Activated naive CD8-positive, alpha-beta T cell (primary cell): Measurements from ENCODE around the gene MUL1.
A peak's percentile ranks its signal among the peaks of the same experiment; 100 is the strongest.

Experiments used
- H3K27ac Mint-ChIP-seq: one replicate; pipeline ENCODE4 v1.8.0; 2021; ENCODE audit warnings: mixed read lengths
- H3K27me3 Mint-ChIP-seq: one replicate; pipeline ENCODE4 v1.8.0; 2021; ENCODE audit warnings: mixed read lengths
- H3K36me3 Mint-ChIP-seq: one replicate; pipeline ENCODE4 v1.8.0; 2021; ENCODE audit warnings: mixed read lengths
- H3K4me1 Mint-ChIP-seq: one replicate; pipeline ENCODE4 v1.8.0; 2021; ENCODE audit warnings: low read depth, mixed read lengths
- H3K4me3 Mint-ChIP-seq: one replicate; pipeline ENCODE4 v1.8.0; 2021; ENCODE audit warnings: mild to moderate bottlenecking, mixed read lengths
- H3K9me3 Mint-ChIP-seq: one replicate; pipeline ENCODE4 v1.8.0; 2021; ENCODE audit warnings: low read depth, mixed read lengths

Gene MUL1

DNA sequence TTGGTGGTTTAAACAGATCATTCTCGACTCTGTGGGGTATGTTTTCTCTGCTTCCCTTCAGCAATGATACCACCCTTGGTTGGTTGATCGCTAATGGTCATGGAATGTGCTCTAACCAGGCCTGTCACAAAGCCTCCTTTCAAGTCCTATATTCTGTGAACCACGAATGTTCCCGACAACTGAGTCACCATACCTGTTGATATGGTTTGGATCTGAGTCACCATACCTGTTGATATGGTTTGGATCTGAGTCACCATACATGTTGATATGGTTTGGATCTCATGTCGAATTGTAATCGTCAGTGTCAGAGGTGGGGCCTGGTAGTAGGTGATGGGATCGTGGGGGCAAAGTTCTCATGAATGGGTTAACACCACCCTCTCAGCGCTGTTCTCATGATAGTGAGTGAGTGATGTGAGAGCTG is 11.7 kb downstream of the MUL1 start:
- Mint-ChIP-seq H3K9me3 (no peaks in the 10 kb centered on the region), H3K4me1 (peaks cover 15% of the 10 kb centered on the region), H3K4me3 (no peak overlapping the region), H3K27ac (peak overlapping the region; percentile 69), H3K27me3 (no peaks in the 10 kb centered on the region), H3K36me3 (no peaks in the 10 kb centered on the region)

DNA sequence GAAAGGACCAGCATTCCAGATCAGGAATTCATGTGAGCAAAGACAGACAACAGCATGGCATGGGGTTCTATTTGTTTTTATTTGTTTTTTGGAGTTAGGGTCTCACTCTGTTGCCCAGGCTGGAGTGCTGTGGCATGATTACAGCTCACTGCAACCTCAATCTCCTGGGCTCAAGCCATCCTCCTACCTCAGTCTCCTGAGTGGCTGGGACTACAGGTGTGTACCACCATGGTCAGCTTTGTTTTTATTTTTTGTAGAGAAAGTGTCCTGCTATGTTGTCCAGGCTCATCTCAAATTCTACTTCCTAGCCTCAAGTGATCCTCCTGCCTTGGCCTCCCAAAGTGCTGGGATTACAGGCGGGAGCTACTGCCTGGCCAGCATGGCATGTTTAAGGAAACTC is 12.3 kb downstream of the MUL1 start:
- Mint-ChIP-seq H3K27ac (peak overlapping the region; percentile 69), H3K4me1 (peaks cover 15% of the 10 kb centered on the region), H3K27me3 (no peaks in the 10 kb centered on the region), H3K9me3 (no peaks in the 10 kb centered on the region), H3K36me3 (no peaks in the 10 kb centered on the region), H3K4me3 (no peak overlapping the region)

DNA sequence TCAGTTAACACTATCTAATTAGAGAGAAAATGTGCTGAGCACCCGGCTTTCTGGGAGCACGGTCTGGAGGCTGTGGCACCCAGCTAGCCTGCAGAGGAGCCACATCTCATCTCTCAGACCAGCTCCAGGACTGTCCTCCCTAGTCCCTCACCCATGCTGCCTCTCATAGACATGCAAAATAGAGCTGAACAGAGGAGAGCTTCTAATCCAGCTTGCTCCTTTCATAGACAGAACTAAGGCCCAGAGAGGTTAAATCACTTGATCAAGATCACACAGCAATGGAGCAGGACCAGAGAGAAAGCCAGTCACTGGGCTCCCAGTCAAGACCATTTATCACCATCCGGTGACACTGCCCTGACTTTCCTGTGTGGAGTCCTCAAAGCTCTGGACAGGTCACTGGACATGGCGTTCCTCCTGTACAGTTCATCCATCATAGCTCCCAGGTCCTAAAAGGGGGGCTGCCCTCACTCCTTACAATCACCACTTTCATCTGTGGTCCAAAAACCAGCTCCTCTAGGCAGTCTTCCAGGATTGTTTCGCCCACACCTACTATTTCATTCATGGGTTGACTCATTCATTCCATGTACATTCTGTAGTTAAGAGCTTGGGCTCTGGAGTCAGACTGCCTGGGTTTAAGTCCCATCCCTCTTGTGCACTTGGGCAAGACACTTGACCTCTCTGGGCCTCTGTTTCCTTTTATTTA is 13.2 kb downstream of the MUL1 start:
- Mint-ChIP-seq H3K4me1 (peaks cover 15% of the 10 kb centered on the region), H3K4me3 (no peak overlapping the region), H3K27ac (no peak overlapping the region), H3K36me3 (no peaks in the 10 kb centered on the region), H3K9me3 (no peaks in the 10 kb centered on the region), H3K27me3 (no peaks in the 10 kb centered on the region)

DNA sequence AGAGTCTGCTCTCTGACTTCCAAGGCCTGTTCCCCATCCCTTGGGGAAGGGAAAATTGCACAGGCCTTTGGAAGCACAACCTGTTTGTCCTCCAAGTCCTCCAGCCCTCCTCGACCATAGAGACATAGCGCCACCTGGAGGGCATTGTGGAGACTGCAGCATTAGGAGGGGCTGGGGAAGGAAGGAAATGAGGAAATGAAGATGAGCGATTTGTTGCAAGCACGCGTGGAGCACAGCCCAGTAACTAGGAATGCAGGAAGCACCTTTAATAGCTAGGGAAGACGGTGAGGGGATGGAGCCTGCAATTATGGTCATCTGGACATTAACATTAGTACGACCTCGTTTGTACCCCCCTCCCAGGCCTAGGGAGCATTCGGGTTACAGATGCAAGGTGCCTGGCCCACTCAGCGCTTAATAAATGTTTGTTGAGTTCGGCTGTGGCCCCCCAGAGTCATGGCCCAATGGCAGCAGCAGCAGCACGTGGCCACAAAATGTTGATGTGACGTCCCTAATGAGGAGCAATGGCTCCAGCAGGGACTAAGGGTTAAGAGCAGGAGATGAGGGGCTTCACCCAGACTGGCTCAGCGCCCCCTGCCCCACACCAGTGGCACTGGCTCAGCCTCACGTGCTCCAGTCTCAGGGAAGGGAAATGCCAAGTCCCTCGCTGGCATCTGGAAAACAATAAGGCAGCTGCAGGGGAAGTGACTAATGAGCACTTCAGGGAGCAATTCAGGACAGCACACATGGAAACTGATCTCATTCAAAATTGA is 13.9 kb downstream of the MUL1 start:
- no peaks in the 10 kb centered on the region for H3K36me3 Mint-ChIP-seq
- no peak overlapping the region for H3K4me3 Mint-ChIP-seq
- H3K27ac Mint-ChIP-seq = no peak overlapping the region
- no peaks in the 10 kb centered on the region for H3K27me3 Mint-ChIP-seq
- no peaks in the 10 kb centered on the region for H3K9me3 Mint-ChIP-seq
- H3K4me1 Mint-ChIP-seq = peaks cover 15% of the 10 kb centered on the region

DNA sequence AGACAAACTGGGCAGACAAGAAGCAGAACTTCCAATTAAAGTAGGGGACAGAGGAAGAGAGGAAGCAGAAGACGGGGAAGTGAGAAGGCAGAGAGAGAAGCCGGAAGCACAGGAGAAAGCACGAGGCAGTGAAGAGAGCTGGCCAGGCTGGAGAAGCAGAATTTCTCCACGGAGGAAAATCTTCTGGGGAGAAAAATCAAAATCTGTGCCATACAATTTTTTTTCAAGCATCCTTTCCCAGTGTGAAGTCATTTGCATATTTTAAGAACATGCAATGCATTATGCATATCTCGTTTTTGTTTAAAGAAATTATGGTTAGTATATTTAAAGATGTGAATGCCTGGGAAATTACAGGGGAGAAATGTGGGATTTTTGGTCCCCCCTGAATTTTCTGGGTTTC is 14.6 kb downstream of the MUL1 start:
- no peak overlapping the region for H3K4me3 Mint-ChIP-seq
- no peaks in the 10 kb centered on the region for H3K27me3 Mint-ChIP-seq
- no peaks in the 10 kb centered on the region for H3K36me3 Mint-ChIP-seq
- H3K27ac Mint-ChIP-seq = no peak overlapping the region
- no peaks in the 10 kb centered on the region for H3K9me3 Mint-ChIP-seq
- peaks cover 15% of the 10 kb centered on the region for H3K4me1 Mint-ChIP-seq

DNA sequence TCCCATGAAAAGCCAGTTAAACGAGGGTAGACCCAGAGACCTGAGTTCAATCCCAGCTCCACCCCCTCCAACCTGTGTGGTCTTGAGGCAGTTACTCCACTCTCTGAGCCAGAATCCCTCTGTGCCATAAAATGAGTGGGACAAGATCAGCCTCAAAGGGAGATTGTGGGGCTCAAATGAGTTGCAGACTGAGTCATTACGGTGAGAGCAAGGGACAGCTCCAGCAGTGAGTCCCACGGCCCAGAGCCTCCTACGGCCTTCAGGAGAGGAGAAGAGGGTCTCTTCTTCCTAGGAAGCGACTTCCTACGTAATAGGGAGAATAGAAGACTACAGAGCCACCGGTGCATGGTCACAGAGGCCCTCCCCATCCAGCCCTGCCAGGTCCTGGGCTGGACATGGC is 15.2 kb downstream of the MUL1 start:
- Mint-ChIP-seq H3K27me3 (no peaks in the 10 kb centered on the region), H3K27ac (no peak overlapping the region), H3K4me1 (peaks cover 15% of the 10 kb centered on the region), H3K4me3 (no peak overlapping the region), H3K9me3 (no peaks in the 10 kb centered on the region), H3K36me3 (no peaks in the 10 kb centered on the region)

DNA sequence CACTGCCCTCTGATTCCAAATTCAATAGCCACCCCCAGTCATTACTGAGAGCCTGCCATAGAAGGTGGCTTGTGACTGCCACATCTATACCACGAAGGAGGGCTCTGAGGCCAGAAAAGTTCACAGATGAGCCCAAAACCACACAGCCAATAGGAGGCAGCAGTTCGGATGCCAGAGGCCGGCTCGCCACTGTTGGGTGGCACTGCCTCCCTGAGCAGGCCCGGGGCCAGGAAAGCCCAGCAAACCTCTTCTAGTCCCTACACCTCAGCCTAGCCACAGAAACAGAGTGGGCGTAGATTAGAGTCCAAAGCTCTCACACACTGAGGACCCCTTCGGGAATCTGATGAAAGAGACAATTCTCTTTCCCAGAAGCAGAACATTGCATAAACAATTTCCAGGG is 16.1 kb downstream of the MUL1 start:
- Mint-ChIP-seq H3K27ac (no peak overlapping the region), H3K27me3 (peaks cover 3% of the 10 kb centered on the region), H3K9me3 (no peaks in the 10 kb centered on the region), H3K4me1 (peaks cover 19% of the 10 kb centered on the region), H3K36me3 (no peaks in the 10 kb centered on the region), H3K4me3 (no peak overlapping the region)

DNA sequence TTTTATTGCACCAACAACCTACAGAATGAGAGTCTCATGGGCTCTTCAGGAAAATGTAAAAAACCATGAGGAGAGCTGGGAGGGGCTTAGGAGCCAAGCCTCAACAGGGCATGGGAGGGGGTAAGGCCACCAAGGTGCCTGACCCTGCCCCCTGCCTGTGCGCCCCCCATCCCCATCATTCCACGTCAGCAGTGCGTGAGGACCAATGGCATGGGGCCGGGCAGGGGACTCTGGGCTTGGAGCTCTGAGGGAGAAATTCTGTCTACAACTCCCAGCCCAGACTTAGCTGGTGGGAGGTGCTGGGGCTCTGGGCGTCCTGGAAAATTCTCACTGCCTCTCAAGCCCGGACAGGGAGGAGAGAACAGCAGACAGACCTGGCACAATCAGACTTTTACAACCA is 16.8 kb downstream of the MUL1 start:
- Mint-ChIP-seq H3K4me1 (peaks cover 13% of the 10 kb centered on the region), H3K9me3 (no peaks in the 10 kb centered on the region), H3K4me3 (no peak overlapping the region), H3K36me3 (no peaks in the 10 kb centered on the region), H3K27me3 (peaks cover 3% of the 10 kb centered on the region), H3K27ac (no peak overlapping the region)

DNA sequence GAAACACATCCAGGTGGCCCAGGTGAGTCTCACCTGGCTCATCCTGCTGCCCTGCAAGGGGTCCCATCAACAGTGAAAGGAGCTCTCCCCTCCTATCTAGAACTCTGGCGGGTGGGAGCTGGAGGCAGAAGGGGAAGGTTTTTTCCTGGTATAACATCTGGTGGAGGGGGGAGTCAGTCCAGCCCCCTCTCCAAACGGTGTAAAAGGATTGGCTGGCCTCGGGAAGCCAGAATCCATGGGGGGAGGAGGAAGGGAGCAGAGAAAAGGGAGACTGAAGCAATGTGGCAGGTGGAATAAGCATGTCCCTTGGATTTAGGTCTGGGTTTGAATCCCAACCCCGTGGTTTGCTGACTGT is 20.7 kb downstream of the MUL1 start:
- Mint-ChIP-seq H3K4me1 (peaks cover 17% of the 10 kb centered on the region), H3K36me3 (no peaks in the 10 kb centered on the region), H3K4me3 (peak overlapping the region; percentile 78), H3K9me3 (no peaks in the 10 kb centered on the region), H3K27me3 (peaks cover 19% of the 10 kb centered on the region), H3K27ac (no peak overlapping the region)

DNA sequence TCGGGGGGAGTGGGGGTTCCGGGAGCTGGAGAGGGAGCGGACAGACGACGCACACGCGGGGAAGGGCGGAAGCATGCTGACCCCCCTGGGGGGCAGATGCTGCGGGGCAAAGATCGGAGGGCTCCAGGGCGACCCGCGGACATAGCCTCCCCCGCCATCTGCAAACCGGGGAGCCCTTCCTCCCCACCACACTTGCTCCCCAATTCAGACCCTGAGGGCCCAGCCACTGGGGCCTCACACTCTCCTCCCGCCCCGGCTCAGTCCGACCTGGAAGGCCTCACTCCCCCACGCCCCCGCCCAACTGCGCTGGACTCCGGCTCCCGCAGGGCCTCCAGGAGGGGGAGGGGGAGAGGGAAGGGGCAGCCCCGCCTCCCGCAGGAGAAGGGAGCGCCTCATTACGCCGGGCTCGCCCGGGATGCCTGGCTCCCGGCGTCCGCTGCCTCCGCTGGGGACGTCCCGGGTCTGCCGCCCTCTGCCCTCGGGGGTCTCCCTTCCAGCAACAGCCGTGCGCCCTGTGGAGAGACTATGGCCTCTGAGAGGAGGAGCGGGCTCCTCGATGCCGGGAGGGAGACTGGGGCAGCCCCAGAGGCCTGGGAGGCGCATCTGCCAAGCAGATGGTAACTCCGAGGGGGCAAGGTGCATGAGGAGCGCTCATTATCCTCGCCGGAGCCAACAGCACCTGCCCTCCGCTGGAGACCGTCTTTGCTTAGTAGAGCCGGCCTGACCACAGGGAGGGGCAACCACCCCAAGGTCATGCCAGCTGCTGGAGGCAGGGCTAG is 21.3 kb downstream of the MUL1 start:
- H3K36me3 Mint-ChIP-seq = no peaks in the 10 kb centered on the region
- H3K27me3 Mint-ChIP-seq = peaks cover 20% of the 10 kb centered on the region

DNA sequence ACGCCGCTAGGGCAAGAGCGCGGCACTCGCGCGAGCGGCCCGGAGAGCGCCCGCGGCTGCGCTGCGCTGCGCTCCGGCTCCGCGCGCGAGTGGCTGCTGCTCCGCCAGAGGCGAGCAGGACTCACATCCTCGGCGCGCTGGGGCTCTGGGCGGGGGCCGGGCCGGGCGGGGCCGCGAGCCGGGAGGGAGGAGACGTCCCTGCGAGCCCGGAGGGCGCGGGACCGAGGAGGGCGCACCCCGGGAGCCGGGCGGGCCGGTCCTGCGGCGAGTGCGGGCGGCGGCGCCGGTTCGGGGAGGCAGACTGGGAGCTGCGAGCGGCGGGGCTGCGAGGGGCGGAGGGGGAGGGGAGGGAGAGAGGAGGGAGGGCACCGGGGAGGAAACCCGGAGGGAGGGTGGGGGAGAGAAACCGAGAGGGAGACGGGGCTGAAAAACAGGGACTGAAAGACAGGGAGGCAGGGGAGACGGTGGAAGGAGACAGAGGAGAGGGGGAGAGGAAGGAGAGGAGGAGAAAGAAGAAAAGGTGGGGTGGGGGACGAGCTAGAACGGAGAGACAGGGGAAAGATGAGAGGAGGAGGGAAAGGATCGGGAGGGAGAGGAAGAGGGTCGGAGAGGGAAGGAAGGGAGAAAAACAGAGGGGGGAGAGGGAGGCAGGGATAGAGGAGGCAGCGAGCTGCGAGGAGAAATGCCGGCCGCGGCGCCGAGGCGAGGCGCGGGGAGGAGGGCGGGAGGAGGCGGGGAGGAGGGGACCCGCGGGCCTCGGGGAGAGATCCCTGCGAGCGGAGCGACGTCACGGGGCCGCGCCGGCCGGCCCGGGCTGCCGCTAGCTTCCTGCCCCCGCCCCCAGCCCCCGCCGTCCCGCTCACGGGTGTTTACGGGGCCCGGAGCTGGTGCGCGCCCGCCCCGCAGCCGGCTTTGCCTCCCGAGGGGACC is 22.2 kb downstream of the MUL1 start, which contains the start of gene CAMK2N1:
Gene CAMK2N1, minus strand, starts transcription at position 684 of the 930 bp plus-strand sequence. CDS start 831 bp downstream, outside the sequence.
- peak within 1 kb of the TSS; percentile 87 for H3K4me3 Mint-ChIP-seq
- H3K27me3 Mint-ChIP-seq = peaks cover 23% of the 10 kb centered on the region
- peaks cover 17% of the 10 kb centered on the region for H3K4me1 Mint-ChIP-seq
- no peak within 1 kb of the TSS for H3K27ac Mint-ChIP-seq
- no peaks in the 10 kb centered on the region for H3K9me3 Mint-ChIP-seq
- H3K36me3 Mint-ChIP-seq = no peaks in the 10 kb centered on the region

More for the DNA sequence above, 21.3 kb downstream of the MUL1 start:
- Mint-ChIP-seq H3K9me3 (no peaks in the 10 kb centered on the region), H3K27ac (no peak overlapping the region), H3K4me1 (peaks cover 17% of the 10 kb centered on the region), H3K4me3 (peak overlapping the region; percentile 78)

DNA sequence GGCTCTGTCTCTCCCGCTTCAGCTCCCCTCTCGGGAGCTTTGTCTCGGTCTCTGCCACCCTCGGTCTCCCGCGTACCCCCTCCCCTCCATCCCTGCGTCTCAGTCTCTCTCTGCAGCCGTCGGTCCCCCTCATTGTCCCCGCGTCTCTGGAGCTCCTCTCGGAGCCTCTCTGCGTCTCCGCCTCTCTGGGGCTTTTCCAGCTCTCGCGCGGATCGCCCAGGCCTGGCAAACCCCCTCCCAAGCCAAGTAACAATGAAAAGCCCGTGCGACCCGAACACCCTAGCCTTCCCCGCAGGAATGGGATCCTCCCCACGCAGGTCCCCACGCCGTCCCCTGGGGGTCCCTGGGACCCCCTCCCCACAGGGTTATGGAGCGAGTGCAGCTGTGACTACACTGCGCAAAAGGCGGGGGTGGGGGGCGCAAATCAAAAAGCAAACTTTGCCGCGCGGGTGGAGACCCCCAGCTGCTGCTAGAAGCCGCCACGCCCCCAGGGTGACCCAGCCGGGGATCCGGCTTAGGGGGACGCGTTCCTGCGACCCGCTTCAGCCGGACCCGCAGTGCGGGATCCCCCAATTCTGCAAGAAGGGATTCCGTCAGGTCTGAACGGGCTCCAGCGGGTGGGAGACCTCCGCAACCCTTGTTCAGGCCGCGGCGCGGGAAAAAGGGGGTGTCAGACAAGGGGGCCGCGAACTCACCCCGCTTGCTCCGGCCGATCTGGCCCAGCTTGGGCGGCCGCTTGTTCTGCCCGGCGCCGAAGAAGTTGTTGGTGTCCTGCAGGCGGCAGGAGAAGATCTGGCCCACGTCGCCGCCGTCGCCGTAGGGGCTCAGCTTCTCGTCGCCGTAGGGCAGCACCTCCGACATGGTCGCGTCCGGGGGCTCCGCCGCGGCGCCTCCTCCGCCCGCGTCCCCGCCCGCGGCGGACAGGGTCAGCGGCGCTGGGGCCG is 23.2 kb downstream of the MUL1 start:
- H3K27ac Mint-ChIP-seq = no peak overlapping the region
- H3K27me3 Mint-ChIP-seq = peaks cover 27% of the 10 kb centered on the region
- peaks cover 17% of the 10 kb centered on the region for H3K4me1 Mint-ChIP-seq
- no peaks in the 10 kb centered on the region for H3K36me3 Mint-ChIP-seq
- no peaks in the 10 kb centered on the region for H3K9me3 Mint-ChIP-seq
- H3K4me3 Mint-ChIP-seq = peak overlapping the region; percentile 83

DNA sequence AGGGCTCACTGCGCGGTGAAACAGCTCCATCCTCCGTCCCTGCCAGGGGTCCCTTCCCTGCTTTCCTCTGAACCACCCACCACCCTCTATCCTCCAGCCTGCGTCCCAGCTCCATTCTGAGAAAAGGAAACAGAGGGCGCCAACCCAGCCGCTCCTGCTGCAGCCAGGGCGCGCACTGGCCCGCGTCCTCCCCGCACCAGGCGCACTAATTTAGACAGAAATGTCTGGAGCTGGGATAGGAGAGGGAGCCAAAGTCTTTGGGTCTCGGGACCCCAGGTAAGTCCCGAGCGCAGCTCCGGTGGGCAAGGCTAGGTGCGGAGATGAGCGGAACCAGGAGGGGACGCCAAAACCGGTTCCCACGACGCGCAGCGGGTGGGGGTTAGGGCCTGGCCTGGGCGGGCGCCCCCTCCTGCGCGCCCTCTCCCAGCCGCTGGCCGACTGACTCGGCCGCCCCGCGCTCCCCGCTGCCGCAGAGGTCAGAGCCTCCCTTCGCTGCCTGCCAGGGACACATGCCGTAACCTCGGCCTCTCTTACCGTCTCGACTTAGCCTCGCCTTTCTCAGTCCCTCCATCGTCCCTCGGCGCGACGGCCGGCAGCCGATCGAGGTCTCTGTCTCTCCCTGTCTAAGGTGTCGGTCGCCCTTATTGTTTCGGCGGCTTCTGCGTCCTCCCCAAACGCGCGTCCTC is 24.0 kb downstream of the MUL1 start:
- no peak overlapping the region for H3K27ac Mint-ChIP-seq
- peaks cover 33% of the 10 kb centered on the region for H3K27me3 Mint-ChIP-seq
- no peaks in the 10 kb centered on the region for H3K36me3 Mint-ChIP-seq
- peaks cover 17% of the 10 kb centered on the region for H3K4me1 Mint-ChIP-seq
- no peaks in the 10 kb centered on the region for H3K9me3 Mint-ChIP-seq
- peak overlapping the region; percentile 83 for H3K4me3 Mint-ChIP-seq
